ENCODE results near the gene RBM19. TPM values are rescaled to one million over a fixed set of nuclear protein-coding genes. Genes with fewer than 3 reads are reported as not detected.
"Not testable (repeated sequence)": the region's sequence is repeated elsewhere in the genome, so short reads cannot be mapped to it uniquely, and the experiment has no call there.

Gene RBM19
- polyA plus RNA-seq, 1 experiment: 15.5 TPM

DNA sequence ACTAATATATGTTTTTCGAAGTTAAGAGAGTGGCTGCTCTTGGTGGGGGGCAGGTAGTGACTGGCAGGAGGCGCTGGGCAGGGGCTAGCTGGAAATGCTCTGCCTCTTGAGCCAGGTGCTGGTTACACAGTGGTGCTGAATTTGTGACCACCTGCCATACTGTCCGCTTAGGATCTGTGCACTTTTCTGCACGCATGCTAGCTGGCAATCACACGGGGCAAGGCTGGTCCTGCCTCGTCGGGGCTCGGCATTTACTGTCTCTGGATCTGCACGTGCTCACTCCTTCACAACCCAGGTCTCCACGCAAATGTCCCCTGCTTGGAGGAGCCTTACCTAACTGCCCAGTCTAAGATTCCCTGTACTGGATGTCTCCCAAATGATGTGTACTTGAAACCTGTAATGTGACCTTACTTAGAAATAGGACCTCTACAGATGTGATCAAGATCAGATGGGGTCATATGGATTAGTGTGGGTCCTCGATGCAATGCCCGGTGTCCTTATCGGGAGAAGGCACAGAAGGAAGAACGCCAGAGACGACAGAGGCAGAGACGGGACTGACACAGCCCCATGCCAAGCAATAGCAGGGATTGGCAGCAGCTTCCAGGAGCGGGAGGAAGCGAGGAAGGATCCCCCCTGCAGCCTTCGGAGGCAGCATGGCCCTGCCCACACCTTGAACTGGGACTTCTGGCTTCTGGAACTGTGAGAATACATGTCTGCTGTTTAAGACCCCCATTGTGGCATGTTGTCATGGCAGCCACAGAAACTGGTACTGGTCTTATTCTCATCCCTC lies 59.5 kb downstream of the RBM19 start:
- H3K36me3 ChIP-seq (ENCODE audit: control insufficient read depth, insufficient read depth, low read length): peaks cover 12% of the 10 kb centered on the region
- H3K27me3 ChIP-seq (ENCODE audit: control insufficient read depth, insufficient read depth, low read length): no peaks in the 10 kb centered on the region
- ChIA-PET POLR2A (no interaction called here), CTCF (no interaction called here)
- H3K4me3 ChIP-seq (ENCODE audit: low read depth, low read length): no peak overlapping the region
- TF ChIP-seq, protein P1, sequence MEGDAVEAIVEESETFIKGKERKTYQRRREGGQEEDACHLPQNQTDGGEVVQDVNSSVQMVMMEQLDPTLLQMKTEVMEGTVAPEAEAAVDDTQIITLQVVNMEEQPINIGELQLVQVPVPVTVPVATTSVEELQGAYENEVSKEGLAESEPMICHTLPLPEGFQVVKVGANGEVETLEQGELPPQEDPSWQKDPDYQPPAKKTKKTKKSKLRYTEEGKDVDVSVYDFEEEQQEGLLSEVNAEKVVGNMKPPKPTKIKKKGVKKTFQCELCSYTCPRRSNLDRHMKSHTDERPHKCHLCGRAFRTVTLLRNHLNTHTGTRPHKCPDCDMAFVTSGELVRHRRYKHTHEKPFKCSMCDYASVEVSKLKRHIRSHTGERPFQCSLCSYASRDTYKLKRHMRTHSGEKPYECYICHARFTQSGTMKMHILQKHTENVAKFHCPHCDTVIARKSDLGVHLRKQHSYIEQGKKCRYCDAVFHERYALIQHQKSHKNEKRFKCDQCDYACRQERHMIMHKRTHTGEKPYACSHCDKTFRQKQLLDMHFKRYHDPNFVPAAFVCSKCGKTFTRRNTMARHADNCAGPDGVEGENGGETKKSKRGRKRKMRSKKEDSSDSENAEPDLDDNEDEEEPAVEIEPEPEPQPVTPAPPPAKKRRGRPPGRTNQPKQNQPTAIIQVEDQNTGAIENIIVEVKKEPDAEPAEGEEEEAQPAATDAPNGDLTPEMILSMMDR (IDR thresholded peaks at IDR 0.05; ENCODE audit: insufficient read depth, low read depth, low read length): no peak
- no peak for DNase-seq (ENCODE audit: low read depth)

DNA sequence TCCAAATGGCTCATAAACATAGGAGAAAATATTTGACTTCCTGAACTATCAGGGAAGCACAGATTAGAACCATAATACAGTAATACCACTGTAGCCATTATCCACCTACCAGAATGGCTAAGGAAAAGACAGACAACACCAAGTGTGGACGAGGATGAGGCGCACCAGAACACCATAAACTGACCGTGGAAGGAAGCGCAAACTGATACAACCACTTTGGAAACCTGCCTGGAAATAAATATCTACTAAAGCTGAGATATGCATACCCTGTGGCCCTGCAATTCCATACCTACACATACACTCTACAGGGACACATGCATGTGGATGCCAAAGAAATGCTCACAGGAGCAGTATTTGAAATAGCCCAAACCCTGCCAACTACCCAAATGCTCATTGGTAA lies 60.3 kb downstream of the RBM19 start:
- POLR2A ChIA-PET: no interaction called here
- CTCF ChIA-PET: no interaction called here
- H3K36me3 ChIP-seq (ENCODE audit: control insufficient read depth, insufficient read depth, low read length): peaks cover 10% of the 10 kb centered on the region; the same call in 1 of the 2 replicates
- no peaks in the 10 kb centered on the region for H3K27me3 ChIP-seq (ENCODE audit: control insufficient read depth, insufficient read depth, low read length)
- TF ChIP-seq, protein P1 (IDR thresholded peaks at IDR 0.05; ENCODE audit: insufficient read depth, low read depth, low read length): no peak
- no peak overlapping the region for H3K4me3 ChIP-seq (ENCODE audit: low read depth, low read length)
- no peak for DNase-seq (ENCODE audit: low read depth)

DNA sequence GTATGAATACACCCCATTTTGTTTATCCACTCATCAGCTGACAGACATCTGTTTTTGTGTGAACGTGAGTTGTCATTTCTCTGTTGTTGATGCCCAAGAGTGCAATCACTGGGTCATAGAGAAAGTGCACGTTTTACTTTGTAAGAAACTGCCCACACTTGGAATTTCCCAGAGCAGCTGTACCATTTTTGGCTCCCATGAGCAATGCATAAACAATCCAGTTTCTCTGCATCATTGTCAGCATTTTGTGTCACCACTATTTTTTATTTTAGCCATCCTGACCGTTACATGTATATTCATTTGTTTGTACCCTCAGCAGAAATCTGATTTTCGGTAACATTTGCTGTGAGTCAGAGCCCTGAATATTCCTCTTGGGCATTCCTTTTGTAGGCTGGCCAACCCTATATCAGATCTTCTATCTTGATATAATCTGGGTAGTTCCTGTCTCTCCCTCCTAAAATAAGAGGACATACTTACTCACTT lies 62.7 kb downstream of the RBM19 start:
- TF ChIP-seq, protein P1 (IDR thresholded peaks at IDR 0.05; ENCODE audit: insufficient read depth, low read depth, low read length): no peak
- DNase-seq (ENCODE audit: low read depth): peak; percentile 38
- no peak overlapping the region for H3K4me3 ChIP-seq (ENCODE audit: low read depth, low read length)
- ChIA-PET POLR2A (no interaction called here), CTCF (interaction anchor here (1.7 to 3.6 kb wide), 2 partner anchors 9 to 14 kb away, joined by 4 to 15 read pairs; no protein-coding TSS in a partner anchor)
- no peaks in the 10 kb centered on the region for H3K27me3 ChIP-seq (ENCODE audit: control insufficient read depth, insufficient read depth, low read length)
- peaks cover 5% of the 10 kb centered on the region; the same call in 1 of the 2 replicates for H3K36me3 ChIP-seq (ENCODE audit: control insufficient read depth, insufficient read depth, low read length)

DNA sequence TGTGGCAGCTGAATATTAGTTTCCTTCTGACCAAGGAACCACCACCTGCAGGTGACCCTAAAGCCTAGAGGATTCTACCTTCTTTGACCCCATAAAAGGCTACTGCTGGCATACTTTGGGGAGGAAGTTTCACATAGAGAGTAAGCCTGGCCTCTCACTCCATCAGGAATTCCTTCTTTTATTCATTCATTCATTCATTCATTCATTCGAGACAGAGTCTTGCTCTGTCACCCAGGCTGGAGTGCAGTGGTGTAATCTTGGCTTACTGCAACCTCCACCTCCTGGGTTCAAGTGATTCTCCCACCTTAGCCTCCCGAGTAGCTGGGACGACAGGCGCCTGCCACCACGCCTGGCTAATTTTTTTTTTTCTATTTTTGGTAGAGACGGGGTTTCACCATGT lies 64.8 kb downstream of the RBM19 start:
- DNase-seq (ENCODE audit: low read depth); POLR2A ChIA-PET; H3K36me3 ChIP-seq (ENCODE audit: control insufficient read depth, insufficient read depth, low read length); H3K4me3 ChIP-seq (ENCODE audit: low read depth, low read length); H3K27me3 ChIP-seq (ENCODE audit: control insufficient read depth, insufficient read depth, low read length): not testable (repeated sequence)
- CTCF ChIA-PET: interaction anchor here (1.2 to 1.9 kb wide), 2 partner anchors 8 to 11 kb away, joined by 4 to 9 read pairs; no protein-coding TSS in a partner anchor

DNA sequence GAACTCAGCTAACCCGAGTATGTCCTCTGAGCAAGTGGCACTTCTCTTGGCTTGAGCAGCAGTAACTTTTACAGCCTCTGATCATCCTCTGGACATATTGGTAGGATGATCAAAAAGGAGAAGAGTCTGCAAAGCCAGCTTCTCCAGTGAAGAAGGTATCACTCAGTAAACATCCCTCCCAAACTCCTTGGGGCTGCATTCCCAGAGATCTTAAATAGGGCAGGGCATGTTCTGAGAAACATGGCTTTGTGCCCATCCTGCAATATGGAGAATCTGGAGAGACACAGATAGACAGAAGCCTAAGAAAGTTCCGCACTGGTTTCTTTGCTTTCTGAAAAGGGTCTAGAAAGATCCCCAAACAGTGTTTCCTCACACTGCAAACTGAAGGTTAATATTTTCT lies 65.4 kb downstream of the RBM19 start:
- DNase-seq (ENCODE audit: low read depth): no peak
- TF ChIP-seq, protein P1 (IDR thresholded peaks at IDR 0.05; ENCODE audit: insufficient read depth, low read depth, low read length): no peak
- Histone ChIP-seq H3K4me3 (ENCODE audit: low read depth, low read length) (no peak overlapping the region), H3K27me3 (ENCODE audit: control insufficient read depth, insufficient read depth, low read length) (no peaks in the 10 kb centered on the region), H3K36me3 (ENCODE audit: control insufficient read depth, insufficient read depth, low read length) (no peaks in the 10 kb centered on the region)
- POLR2A ChIA-PET: no interaction called here
- CTCF ChIA-PET: interaction anchor here (1.2 to 1.9 kb wide), 2 partner anchors 9 to 12 kb away, joined by 4 to 9 read pairs; no protein-coding TSS in a partner anchor
